ENCODE data around the gene ZNF330.

ZNF330 gene

DNA sequence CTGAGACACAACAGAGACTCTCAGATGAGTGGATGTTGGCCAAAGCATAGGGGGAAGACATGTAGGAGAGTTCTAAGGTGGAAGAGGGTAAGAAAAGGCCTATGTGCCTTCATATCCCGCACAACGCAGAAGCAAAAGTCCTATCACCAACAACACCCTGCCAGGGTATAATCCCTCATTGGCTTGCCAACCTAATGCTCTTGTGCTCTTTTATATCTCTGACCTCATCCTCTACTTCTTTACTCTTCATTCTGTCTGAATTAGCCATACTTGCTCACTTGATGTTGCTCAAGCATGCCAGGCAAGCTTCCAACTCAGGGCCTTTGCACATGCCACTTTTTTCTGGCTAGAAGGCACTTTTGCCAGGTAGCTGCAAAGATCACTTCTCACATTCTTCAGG, 28.1 kb upstream of the ZNF330 start:
- no peak for DNase-seq
- Histone ChIP-seq H3K27me3 (replicated peaks; ENCODE audit: insufficient read depth, low read length) (no peaks in the 10 kb centered on the region), H3K9me2 (replicated peaks; ENCODE audit: insufficient read depth, low read length) (no peaks in the 10 kb centered on the region), H4K20me1 (ENCODE audit: insufficient read depth, low read length) (no peaks in the 10 kb centered on the region), H3K4me2 (ENCODE audit: low read depth, low read length) (no peak overlapping the region), H3K9me3 (replicated peaks; ENCODE audit: insufficient read depth, low read length) (no peaks in the 10 kb centered on the region), H3K79me2 (ENCODE audit: low read length) (no peaks in the 10 kb centered on the region), H3K27ac (ENCODE audit: low read length) (no peak overlapping the region), H2AFZ (ENCODE audit: low read length) (no peak overlapping the region), H3K36me3 (replicated peaks; ENCODE audit: insufficient read depth, low read length) (no peaks in the 10 kb centered on the region), H3K9ac (ENCODE audit: low read length) (no peak overlapping the region), H3K4me1 (ENCODE audit: low read length) (no peaks in the 10 kb centered on the region), H3F3A (ENCODE audit: insufficient read depth, low read length) (no peaks in the 10 kb centered on the region), H3K4me3 (ENCODE audit: low read length) (no peak overlapping the region)
- TF ChIP-seq EZH2phosphoT487 (IDR thresholded peaks at IDR 0.05; ENCODE audit: low read length) (no peak), EZH2 (optimal IDR thresholded peaks at IDR 0.05; ENCODE audit: low read depth, low read length) (no peak)
- TF ChIP-seq, protein P1, sequence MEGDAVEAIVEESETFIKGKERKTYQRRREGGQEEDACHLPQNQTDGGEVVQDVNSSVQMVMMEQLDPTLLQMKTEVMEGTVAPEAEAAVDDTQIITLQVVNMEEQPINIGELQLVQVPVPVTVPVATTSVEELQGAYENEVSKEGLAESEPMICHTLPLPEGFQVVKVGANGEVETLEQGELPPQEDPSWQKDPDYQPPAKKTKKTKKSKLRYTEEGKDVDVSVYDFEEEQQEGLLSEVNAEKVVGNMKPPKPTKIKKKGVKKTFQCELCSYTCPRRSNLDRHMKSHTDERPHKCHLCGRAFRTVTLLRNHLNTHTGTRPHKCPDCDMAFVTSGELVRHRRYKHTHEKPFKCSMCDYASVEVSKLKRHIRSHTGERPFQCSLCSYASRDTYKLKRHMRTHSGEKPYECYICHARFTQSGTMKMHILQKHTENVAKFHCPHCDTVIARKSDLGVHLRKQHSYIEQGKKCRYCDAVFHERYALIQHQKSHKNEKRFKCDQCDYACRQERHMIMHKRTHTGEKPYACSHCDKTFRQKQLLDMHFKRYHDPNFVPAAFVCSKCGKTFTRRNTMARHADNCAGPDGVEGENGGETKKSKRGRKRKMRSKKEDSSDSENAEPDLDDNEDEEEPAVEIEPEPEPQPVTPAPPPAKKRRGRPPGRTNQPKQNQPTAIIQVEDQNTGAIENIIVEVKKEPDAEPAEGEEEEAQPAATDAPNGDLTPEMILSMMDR (IDR thresholded peaks at IDR 0.05; ENCODE audit: low read length), result no peak

DNA sequence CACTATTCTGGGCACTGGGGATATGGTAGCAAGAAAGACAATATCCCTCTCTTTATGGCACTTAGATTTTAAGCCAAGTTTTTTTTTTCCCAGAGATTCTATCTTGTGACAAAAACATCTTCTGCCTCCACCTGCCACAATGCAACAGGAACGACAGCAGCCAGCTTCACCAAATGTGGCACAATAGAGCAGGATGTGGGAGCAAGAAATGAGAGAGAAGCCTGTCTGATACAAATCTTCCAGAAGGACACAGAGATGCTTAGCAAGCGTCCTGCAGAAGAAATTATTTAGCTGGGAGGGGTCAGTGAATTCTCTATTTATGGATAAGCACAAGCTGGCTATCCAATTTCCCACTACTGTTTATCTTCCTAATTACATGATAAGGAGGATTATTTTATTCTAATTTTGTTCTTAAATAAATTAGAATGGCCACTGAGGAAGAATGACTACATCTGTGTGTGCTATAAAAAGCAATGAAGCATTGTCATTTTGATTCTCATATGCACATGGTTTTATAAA, 27.1 kb upstream of the ZNF330 start:
- Histone ChIP-seq H3K9me2 (replicated peaks; ENCODE audit: insufficient read depth, low read length) (no peaks in the 10 kb centered on the region), H3K27me3 (replicated peaks; ENCODE audit: insufficient read depth, low read length) (no peaks in the 10 kb centered on the region), H3K4me2 (ENCODE audit: low read depth, low read length) (no peak overlapping the region), H3K36me3 (replicated peaks; ENCODE audit: insufficient read depth, low read length) (no peaks in the 10 kb centered on the region), H3K9me3 (replicated peaks; ENCODE audit: insufficient read depth, low read length) (no peaks in the 10 kb centered on the region), H4K20me1 (ENCODE audit: insufficient read depth, low read length) (no peaks in the 10 kb centered on the region), H3K4me3 (ENCODE audit: low read length) (no peak overlapping the region), H3K79me2 (ENCODE audit: low read length) (no peaks in the 10 kb centered on the region), H3K27ac (ENCODE audit: low read length) (no peak overlapping the region), H3K9ac (ENCODE audit: low read length) (no peak overlapping the region), H3F3A (ENCODE audit: insufficient read depth, low read length) (no peaks in the 10 kb centered on the region), H3K4me1 (ENCODE audit: low read length) (no peaks in the 10 kb centered on the region), H2AFZ (ENCODE audit: low read length) (no peak overlapping the region)
- no peak for TF ChIP-seq EZH2phosphoT487 (IDR thresholded peaks at IDR 0.05; ENCODE audit: low read length)
- no peak for TF ChIP-seq EZH2 (optimal IDR thresholded peaks at IDR 0.05; ENCODE audit: low read depth, low read length)
- TF ChIP-seq, protein P1 (IDR thresholded peaks at IDR 0.05; ENCODE audit: low read length), result no peak
- DNase-seq, result no peak

DNA sequence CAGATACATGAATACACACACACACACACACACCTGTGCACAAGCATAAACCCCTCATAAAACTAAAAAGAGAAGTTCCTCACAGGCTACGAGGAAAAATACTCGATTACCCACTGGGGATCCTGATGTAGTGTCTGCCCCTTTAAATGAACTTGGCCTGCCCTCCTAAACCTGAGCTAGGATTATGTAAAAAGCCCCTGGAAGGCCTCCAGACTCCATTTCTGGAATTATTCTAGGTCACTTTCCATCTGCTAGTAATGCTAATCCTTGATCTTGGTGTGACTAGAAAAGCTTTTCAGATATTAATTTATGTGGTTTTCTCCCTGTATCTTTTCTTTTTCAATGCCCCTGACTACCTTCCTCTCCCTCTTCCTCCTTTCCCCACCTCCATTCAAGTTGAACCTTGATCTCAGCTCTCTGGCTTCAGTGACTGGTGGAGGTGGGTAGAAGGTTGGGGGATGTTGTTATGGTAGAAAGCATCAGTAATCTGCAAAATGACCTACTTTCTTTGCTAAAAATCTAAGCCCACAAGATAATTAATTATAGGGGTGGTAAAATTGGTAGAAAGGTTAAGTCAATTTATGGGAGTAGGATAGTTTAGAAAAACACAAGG, 25.5 kb upstream of the ZNF330 start:
- Histone ChIP-seq H3K9me3 (replicated peaks; ENCODE audit: insufficient read depth, low read length) (no peaks in the 10 kb centered on the region), H3K27me3 (replicated peaks; ENCODE audit: insufficient read depth, low read length) (no peaks in the 10 kb centered on the region), H3K79me2 (ENCODE audit: low read length) (no peaks in the 10 kb centered on the region), H3F3A (ENCODE audit: insufficient read depth, low read length) (no peaks in the 10 kb centered on the region), H3K9ac (ENCODE audit: low read length) (no peak overlapping the region), H2AFZ (ENCODE audit: low read length) (no peak overlapping the region), H3K4me3 (ENCODE audit: low read length) (no peak overlapping the region), H3K4me2 (ENCODE audit: low read depth, low read length) (no peak overlapping the region), H3K36me3 (replicated peaks; ENCODE audit: insufficient read depth, low read length) (no peaks in the 10 kb centered on the region), H3K27ac (ENCODE audit: low read length) (no peak overlapping the region), H3K4me1 (ENCODE audit: low read length) (no peaks in the 10 kb centered on the region), H3K9me2 (replicated peaks; ENCODE audit: insufficient read depth, low read length) (no peaks in the 10 kb centered on the region), H4K20me1 (ENCODE audit: insufficient read depth, low read length) (no peaks in the 10 kb centered on the region)
- no peak for DNase-seq
- TF ChIP-seq, protein P1 (IDR thresholded peaks at IDR 0.05; ENCODE audit: low read length), result no peak
- TF ChIP-seq EZH2 (optimal IDR thresholded peaks at IDR 0.05; ENCODE audit: low read depth, low read length), result no peak
- TF ChIP-seq EZH2phosphoT487 (IDR thresholded peaks at IDR 0.05; ENCODE audit: low read length), result no peak
